HEK293 (cell line): Measurements from ENCODE around the gene NUDT22.
A peak's percentile ranks its signal among the peaks of the same experiment; 100 is the strongest.

Experiments used
- AEBP2 ChIP-seq: fragments of 450-650 bp; formaldehyde crosslinking; IDR thresholded peaks from 2 replicates; pipeline ENCODE4 v1.5.1; 2016; ENCODE audit warnings: missing biosample characterization, missing genetic modification characterization, borderline replicate concordance
- ATF2 ChIP-seq: fragments of 450-650 bp; formaldehyde crosslinking; IDR thresholded peaks from 2 replicates; pipeline ENCODE4 v1.5.1; 2016; ENCODE audit warnings: missing biosample characterization, missing genetic modification characterization, low read depth
- GLIS1 ChIP-seq: fragments of 450-650 bp; formaldehyde crosslinking; IDR thresholded peaks from 2 replicates; pipeline ENCODE4 v1.5.1; 2016; ENCODE audit warnings: missing biosample characterization, missing genetic modification characterization
- OSR2 ChIP-seq: fragments of 450-650 bp; formaldehyde crosslinking; IDR thresholded peaks from 2 replicates; pipeline ENCODE4 v1.5.1; 2016; ENCODE audit warnings: missing biosample characterization, missing genetic modification characterization
- SP7 ChIP-seq: fragments of 450-650 bp; formaldehyde crosslinking; IDR thresholded peaks from 2 replicates; pipeline ENCODE4 v1.5.1; 2016; ENCODE audit warnings: missing biosample characterization, missing genetic modification characterization
- YY2 ChIP-seq: fragments of 450-650 bp; formaldehyde crosslinking; IDR thresholded peaks from 2 replicates; pipeline ENCODE4 v1.5.1; 2016; ENCODE audit warnings: missing biosample characterization, missing genetic modification characterization
- ZBTB11 ChIP-seq: fragments of 450-650 bp; formaldehyde crosslinking; conservative IDR thresholded peaks from 2 replicates; pipeline ENCODE4 v1.5.1; 2016; ENCODE audit warnings: low read depth, missing biosample characterization, missing genetic modification characterization
- ZBTB49 ChIP-seq: fragments of 450-650 bp; formaldehyde crosslinking; IDR thresholded peaks from 2 replicates; pipeline ENCODE4 v1.5.1; 2016; ENCODE audit warnings: missing biosample characterization, missing genetic modification characterization, low read depth
- ZBTB8A ChIP-seq: fragments of 450-650 bp; formaldehyde crosslinking; IDR thresholded peaks from 2 replicates; pipeline ENCODE4 v1.5.1; 2016; ENCODE audit warnings: missing biosample characterization, missing genetic modification characterization
- ZEB2 ChIP-seq: fragments of 450-650 bp; formaldehyde crosslinking; IDR thresholded peaks from 2 replicates; pipeline ENCODE4 v1.5.1; 2016; ENCODE audit warnings: missing biosample characterization, missing genetic modification characterization
- ZNF112 ChIP-seq: fragments of 450-650 bp; formaldehyde crosslinking; IDR thresholded peaks from 2 replicates; pipeline ENCODE4 v1.5.0; 2017; ENCODE audit warnings: missing biosample characterization, missing genetic modification characterization
- ZNF221 ChIP-seq: fragments of 450-650 bp; formaldehyde crosslinking; IDR thresholded peaks from 2 replicates; pipeline ENCODE4 v1.5.1; 2017; ENCODE audit warnings: missing biosample characterization, missing genetic modification characterization, borderline replicate concordance
- ZNF362 ChIP-seq: fragments of 450-650 bp; formaldehyde crosslinking; IDR thresholded peaks from 2 replicates; pipeline ENCODE4 v1.5.1; 2016; ENCODE audit warnings: missing biosample characterization, missing genetic modification characterization
- ZNF391 ChIP-seq: fragments of 450-650 bp; formaldehyde crosslinking; IDR thresholded peaks from 2 replicates; pipeline ENCODE4 v1.5.1; 2016; ENCODE audit warnings: low read depth, missing biosample characterization, missing genetic modification characterization, borderline replicate concordance
- ZNF398 ChIP-seq: fragments of 450-650 bp; formaldehyde crosslinking; IDR thresholded peaks from 2 replicates; pipeline ENCODE4 v1.5.1; 2017; ENCODE audit warnings: missing biosample characterization, missing genetic modification characterization
- ZNF518A ChIP-seq: fragments of 450-650 bp; formaldehyde crosslinking; conservative IDR thresholded peaks from 2 replicates; pipeline ENCODE4 v1.5.1; 2016; ENCODE audit warnings: low read depth, missing biosample characterization, missing genetic modification characterization
- ZNF580 ChIP-seq: fragments of 450-650 bp; formaldehyde crosslinking; IDR thresholded peaks from 2 replicates; pipeline ENCODE4 v1.5.1; 2016; ENCODE audit warnings: missing biosample characterization, missing genetic modification characterization
- ZNF747 ChIP-seq: fragments of 450-650 bp; formaldehyde crosslinking; IDR thresholded peaks from 2 replicates; pipeline ENCODE4 v1.5.1; 2016; ENCODE audit warnings: missing biosample characterization, missing genetic modification characterization
- ZSCAN16 ChIP-seq: fragments of 450-650 bp; formaldehyde crosslinking; IDR thresholded peaks from 2 replicates; pipeline ENCODE4 v1.5.1; 2016; ENCODE audit warnings: missing biosample characterization, missing genetic modification characterization
- ZSCAN23 ChIP-seq: fragments of 450-650 bp; formaldehyde crosslinking; IDR thresholded peaks from 2 replicates; pipeline ENCODE4 v1.5.1; 2016; ENCODE audit warnings: missing biosample characterization, missing genetic modification characterization
- ZXDB ChIP-seq: fragments of 450-650 bp; formaldehyde crosslinking; IDR thresholded peaks from 2 replicates; pipeline ENCODE4 v1.5.1; 2016; ENCODE audit warnings: missing biosample characterization, missing genetic modification characterization

NUDT22 gene

GRCh38 chr11:64269540-64270220, 43.6 kb downstream of the NUDT22 start (continued):
- TF ChIP-seq ZNF518A (peak; percentile 98), AEBP2 (tag by site-specific recombination) (no peak), ZXDB (peak; percentile 96), ZNF362 (tag by site-specific recombination) (0 out of 2 replicates have a peak, but pooled peaks have one; percentile 62), ZNF221 (tag by site-specific recombination) (no peak), ZBTB8A (tag by site-specific recombination) (peak; percentile 51; the same call in 1 of the 2 replicates), ZNF580 (tag by site-specific recombination) (peak; percentile 97), ZNF747 (tag by site-specific recombination) (no peak), ZSCAN16 (tag by site-specific recombination) (peak; percentile 94), ZBTB49 (tag by site-specific recombination) (no peak), ATF2 (tag by site-specific recombination) (peak; percentile 57; the same call in 1 of the 2 replicates), SP7 (tag by site-specific recombination) (peak; percentile 34; the same call in 1 of the 2 replicates), ZEB2 (tag by site-specific recombination) (peak; percentile 84), ZNF391 (tag by site-specific recombination) (peak; percentile 16; the same call in 1 of the 2 replicates), ZSCAN23 (tag by site-specific recombination) (no peak), GLIS1 (tag by site-specific recombination) (peak; percentile 56), ZNF112 (tag by site-specific recombination) (no peak), ZBTB11 (peak; percentile 98), ZNF398 (tag by site-specific recombination) (no peak), OSR2 (tag by site-specific recombination) (peak; percentile 25; the same call in 1 of the 2 replicates), YY2 (tag by site-specific recombination) (peak; percentile 75)
